ENCODE measurements around the gene SIGLECL1. TPM values are rescaled to one million over a fixed set of nuclear protein-coding genes. Genes with fewer than 3 reads are reported as not detected.
"Not testable (repeated sequence)": the region's sequence is repeated elsewhere in the genome, so short reads cannot be mapped to it uniquely, and the experiment has no call there.

SIGLECL1 gene
- total RNA-seq = not detected

GRCh38 chr19:51250786-51251467 lies at the start of gene SIGLECL1:
SIGLECL1 (plus strand) TSS chr19:51251080; CDS start chr19:51264073, 12,993 bp downstream.
- no peak for DNase-seq

DNA sequence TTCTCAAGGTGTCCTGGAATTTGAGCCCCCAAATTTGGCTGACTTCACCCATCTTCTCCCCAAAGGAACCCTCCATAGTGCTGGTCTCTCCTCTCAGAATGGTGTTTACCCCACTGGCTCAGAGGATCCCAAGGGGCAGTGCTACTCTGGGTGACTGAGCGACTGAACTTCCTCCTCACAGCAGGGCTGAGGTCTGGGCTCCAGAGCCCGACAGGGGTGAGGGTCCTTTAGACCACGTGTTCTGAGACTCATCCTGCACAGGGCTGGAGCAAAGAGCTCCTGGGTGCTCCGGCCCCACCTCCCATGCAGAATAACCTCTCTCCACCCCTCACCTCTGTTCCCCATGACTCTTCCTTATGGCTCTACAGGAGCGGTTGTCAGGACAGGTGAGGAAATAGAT lies 49.2 kb upstream of the SIGLECL1 start:
- DNase-seq = no peak

- no peak for DNase-seq
Measured at GRCh38 chr19:51203916-51204315, 47.0 kb upstream of the SIGLECL1 start.

DNA sequence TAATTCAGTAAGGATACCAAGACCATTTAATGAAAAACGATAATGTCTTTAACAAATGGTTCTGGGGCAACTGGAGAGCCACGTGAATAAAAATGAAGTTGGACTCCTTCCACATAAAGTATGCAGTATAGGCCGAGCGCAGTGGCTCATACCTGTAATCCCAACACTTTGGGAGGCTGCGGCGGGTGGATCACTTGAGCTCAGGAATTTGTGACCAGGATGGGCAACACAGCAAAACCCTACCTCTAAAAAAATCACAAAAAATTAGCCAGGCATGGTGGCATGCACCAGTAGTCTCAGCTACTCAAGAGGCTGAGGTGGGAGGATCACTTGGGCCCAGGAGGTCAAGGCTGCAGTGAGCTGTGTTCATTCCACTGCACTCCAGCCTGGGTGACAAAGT lies 46.6 kb upstream of the SIGLECL1 start:
- DNase-seq = no peak

DNA sequence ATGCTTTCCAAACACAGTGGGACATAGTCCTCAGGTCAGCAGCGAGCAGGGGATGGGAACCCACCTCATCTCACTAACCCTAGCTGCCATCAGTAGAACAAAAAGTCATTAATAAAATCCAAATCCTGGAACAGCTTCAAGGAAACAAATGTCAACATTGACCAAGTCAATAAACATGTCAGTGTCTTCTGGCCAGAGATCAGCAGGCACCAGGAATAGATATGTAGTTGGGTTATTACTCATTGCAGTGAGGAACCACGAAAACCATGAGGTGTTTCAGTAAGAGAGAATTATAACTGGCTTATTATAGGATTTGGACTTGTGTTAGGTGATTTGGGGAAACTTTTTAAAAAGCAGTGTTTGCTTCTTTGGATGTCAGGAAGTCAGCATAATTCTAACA lies 43.1 kb upstream of the SIGLECL1 start:
- no peak for DNase-seq

- no peak for DNase-seq
Measured at GRCh38 chr19:51210191-51210784, 40.6 kb upstream of the SIGLECL1 start.

DNA sequence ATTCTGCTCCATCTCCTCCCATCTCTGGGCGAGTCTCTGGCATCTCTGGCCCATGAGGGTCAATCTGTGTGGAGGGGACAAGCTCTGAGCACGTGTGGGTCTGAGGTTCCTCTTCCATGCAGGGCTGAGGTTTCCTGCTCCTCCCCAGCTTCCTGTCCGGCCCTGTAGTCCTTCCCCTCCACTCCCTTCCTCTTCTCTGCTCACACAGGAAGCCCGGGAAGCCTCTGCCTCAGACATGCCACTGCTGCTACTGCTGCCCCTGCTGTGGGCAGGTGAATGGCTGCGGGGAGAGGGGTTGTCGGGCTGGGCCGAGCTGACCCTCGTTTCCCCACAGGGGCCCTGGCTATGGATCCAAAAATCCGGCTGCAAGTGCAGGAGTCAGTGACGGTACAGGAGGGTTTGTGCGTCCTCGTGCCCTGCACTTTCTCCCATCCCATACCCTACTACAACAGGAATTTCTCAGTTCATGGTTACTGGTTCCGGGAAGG lies 40.0 kb upstream of the SIGLECL1 start:
- not testable (repeated sequence) for DNase-seq

GRCh38 chr19:51211833-51212232 lies 39.0 kb upstream of the SIGLECL1 start:
- no peak for DNase-seq

- no peak for DNase-seq
Measured at GRCh38 chr19:51219307-51219706, 31.6 kb upstream of the SIGLECL1 start.

DNA sequence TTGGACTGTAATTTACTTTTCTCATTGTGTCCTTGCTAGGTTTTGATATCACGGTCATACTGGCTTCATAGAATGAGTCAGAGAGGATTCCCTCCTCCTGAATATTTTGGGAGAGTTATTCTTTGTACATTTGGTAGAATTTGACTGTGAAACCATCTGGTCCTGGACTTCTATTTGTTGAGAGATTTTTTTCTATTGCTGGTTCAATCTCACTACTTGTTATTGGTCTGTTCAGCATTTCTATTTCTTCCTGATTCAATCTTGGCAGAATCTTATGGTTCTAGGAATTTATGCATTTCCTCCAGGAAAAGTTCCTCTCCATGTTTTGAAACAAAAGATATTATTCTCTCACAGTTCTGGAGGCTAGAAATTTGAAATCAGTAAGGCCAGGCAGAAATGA lies 30.9 kb upstream of the SIGLECL1 start:
- DNase-seq = no peak

DNA sequence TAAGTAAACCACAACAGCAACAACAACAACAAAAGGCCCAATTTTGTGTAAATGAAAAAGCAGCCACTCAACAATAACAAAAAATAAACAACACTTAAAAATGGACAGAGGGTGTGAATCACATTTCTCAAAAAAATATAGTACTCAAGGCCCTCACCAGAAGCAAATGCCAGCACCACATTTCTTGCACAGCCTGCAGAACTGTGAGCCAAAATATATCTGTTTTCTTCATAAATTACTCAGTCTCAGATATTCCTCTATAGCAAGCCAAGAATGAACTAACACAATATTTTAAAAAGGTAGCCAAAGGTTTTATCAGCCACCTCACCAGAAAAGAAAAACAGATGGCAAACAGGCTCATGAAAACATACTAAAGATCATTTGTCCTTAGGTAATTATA lies 29.9 kb upstream of the SIGLECL1 start:
- DNase-seq = no peak

GRCh38 chr19:51224163-51224641 lies 26.7 kb upstream of the SIGLECL1 start:
- DNase-seq = no peak

- not testable (repeated sequence) for DNase-seq
Measured at GRCh38 chr19:51224898-51225393, 25.9 kb upstream of the SIGLECL1 start, which contains the start of gene CD33. CD33 (plus strand) TSS chr19:51225080; CDS start chr19:51225119, 39 bp downstream.

GRCh38 chr19:51226067-51226466 lies 24.8 kb upstream of the SIGLECL1 start:
- no peak for DNase-seq

DNA sequence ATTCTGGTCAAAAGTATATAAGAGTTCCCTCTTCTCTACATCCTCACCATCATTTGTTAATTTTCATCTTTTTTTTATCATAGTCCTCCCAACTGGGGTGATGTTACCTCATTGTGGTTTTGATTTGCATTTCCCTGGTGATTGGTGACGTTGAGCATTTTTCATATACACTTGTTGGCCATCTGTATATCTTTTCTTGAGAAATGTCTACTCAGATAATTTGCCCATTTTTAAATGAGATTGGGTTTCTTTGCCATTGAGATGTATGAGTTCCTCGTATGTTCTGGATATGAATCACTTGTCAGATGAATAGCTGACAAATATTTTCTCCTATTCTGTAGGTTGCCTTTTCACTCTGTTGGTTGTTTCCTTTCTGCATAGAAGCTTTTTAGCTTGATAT lies 23.6 kb upstream of the SIGLECL1 start:
- no peak for DNase-seq

DNA sequence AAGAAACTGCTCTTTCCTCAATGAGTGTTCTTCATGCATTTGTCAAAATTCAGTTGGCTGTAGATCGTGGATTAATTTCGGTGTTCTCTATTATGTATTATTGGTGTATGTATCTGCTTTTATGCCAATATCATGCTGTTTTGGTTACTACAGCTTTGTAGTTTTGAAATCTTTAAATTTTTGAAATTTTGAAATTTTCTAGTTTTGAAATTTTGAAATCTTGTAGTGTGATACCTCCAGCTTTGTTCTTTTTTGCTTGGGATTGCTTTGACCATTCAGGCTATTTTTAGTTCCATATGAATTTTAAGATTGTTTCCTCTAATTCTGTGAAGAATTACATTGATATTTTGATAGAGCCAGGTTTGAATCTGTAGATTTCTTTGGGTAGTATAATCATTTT lies 22.9 kb upstream of the SIGLECL1 start:
- no peak for DNase-seq

- no peak for DNase-seq
Measured at GRCh38 chr19:51240866-51241265, 10.0 kb upstream of the SIGLECL1 start.

DNA sequence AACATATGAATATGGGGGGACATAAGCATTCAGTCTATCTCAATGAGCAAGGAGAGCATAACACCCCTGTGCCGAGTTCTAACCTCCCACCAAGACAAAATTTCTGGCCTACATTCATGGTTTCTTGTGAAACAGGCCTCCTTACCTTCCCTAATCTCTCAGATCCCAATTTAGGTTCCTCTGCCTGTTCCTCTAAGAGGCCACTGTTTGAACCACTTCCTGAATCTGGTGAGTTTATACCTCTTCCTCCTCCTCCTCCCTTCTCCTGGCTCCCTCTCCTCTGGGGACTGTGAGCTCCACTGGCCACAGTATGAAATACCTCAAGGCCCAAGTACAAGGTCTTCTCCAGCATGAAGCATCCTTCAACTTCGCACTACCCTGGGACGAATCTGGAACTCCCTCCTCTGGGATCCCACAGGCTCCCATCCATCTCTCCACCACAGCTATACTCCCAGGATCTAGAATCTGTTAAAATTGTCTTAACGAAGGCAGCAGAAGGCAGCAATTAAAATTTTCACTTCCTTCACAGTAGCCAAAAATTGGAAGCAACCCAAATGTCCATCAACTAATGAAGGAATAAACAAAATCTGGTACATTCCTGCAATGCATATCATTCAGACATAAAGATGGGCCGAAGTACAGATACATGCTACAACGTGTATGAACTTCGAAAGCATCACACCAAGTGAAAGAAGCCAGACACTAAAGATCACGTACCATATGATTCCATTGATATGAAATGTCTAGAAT lies 7.8 kb upstream of the SIGLECL1 start:
- DNase-seq = no peak

DNA sequence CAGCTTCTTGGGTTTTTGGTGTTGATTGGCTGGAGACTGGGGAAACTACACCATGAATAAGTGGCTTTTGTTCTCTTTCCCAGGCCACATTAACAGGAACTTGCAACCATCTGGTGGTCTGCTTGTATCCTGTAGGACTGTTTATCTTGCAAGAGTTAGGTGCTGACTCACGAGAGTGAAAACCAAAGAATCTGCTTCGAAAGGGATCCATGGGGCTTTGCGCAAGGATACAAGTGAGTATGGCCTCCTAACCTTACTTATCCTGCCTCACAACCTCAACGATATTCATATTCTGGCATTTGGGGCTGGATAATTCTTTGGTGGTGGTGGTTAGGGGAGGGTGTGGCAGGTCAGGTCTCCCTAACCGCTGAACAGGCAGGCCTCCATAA lies 4.7 kb upstream of the SIGLECL1 start:
- no peak for DNase-seq

DNA sequence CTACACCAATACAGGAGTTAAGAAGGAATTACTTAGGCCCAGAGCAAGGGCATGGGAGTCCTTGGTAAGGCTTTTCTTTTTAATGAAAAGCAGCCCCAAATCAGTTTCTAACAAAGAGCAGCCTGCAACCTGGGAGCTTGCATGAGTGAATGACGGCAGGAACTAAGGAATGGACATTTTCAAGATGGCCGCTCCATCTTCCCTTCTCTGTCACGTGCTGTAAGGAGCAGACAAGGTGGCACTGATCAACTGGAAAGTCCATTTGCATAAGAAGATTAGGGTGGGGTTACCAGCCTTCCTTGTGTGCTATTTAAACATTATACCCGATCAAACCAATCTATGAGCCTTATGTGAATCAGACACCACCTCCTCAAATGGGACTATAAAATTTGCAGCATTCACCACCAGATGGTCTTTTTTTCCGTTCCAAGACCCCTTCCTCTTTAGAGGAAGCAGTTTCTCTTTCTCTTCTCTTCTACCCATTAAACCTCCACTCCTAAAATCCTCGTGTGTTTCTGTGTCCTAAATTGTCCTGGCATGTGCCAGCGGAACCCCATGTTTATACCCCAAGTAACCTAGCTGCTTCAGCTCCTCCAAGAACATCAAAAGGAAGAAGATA lies 2.8 kb upstream of the SIGLECL1 start:
- DNase-seq = no peak

DNA sequence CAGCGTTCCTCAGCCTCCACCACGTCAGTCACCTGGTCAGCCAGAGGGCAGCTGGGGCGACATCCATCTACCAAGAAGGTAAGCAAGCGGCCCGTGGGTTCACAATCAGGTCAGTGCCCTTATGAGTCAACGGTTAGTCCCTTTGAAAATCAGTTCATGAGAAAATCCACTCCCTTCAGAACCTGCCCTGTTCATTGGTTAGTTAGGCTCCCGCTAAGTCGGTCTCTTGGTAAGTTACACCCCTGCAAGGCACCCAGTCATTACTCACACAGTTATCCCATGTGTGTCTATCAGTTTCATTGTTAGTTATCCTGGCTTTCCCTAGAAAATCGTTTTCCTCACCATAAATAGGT lies 564 bp downstream of the SIGLECL1 start:
- DNase-seq = no peak

GRCh38 chr19:51252306-51253079 lies 1.6 kb downstream of the SIGLECL1 start:
- no peak for DNase-seq
